Uterus (tissue), 2 donors: ENCODE measurements around the gene ACSM5.

ENCODE experiments used
- POLR2A ChIP-seq, 2 donors: fragments of 450-650 bp; IDR thresholded peaks; one replicate each; pipeline ENCODE4 v1.6.1; 2016; ENCODE audit warnings: antibody characterized with exemption in 2 of 2, mild to moderate bottlenecking in 1 of 2, moderate library complexity in 1 of 2
- TF ChIP-seq, protein P1 (sequence below), 4 experiments: fragments of 200-600 bp in 2 of 4; fragments of 450-650 bp in 2 of 4; sonication (generic) in 2 of 4; IDR thresholded peaks; one replicate each; pipeline ENCODE4 v1.5.1; 2016 to 2019; ENCODE audit warnings: antibody characterized with exemption in 4 of 4, mild to moderate bottlenecking in 2 of 4, moderate library complexity in 1 of 4

DNA sequence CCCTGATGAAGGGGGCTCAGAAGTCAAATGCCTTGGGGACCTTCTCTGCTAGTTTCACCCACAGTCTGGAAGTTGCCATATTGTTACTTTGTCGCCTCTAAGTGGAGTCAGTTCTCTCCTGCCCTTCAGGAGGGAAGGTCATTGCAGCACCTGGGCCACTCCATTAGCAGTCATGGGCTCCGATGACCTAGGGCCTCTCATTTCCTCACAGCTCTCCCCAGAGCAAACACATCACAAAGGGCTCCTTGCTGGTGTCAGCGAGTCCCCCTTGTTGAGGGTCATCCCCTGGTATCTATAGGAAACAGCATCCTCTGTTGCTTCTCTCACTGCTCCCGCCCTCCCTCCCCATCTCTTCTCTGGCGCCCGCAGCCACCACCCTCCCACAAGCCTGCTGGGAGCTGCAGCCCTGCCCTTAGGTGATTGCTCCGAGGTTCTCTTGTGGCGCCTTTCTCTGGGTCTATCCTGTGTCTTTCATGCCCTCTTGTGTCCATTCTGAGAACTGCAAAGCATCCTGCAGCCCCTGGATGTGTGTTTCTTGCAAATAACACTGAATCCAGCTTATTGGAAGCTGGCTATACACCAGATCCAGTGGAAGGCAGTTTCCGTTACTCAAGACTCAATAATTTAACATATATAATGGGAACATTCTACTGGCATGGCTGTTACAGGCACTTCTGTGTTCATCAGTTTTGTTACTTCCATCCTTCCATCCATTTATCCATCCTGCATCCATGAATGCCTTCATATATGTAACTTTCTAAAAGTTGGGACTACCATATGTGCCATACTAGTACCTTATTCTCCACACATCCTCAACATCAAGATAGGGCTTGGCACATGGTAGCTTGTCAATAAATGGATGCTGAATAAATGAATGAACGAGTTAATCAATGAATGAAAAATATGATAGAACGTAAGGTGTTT lies 26.0 kb upstream of the ACSM5 start:
- TF ChIP-seq, protein P1, sequence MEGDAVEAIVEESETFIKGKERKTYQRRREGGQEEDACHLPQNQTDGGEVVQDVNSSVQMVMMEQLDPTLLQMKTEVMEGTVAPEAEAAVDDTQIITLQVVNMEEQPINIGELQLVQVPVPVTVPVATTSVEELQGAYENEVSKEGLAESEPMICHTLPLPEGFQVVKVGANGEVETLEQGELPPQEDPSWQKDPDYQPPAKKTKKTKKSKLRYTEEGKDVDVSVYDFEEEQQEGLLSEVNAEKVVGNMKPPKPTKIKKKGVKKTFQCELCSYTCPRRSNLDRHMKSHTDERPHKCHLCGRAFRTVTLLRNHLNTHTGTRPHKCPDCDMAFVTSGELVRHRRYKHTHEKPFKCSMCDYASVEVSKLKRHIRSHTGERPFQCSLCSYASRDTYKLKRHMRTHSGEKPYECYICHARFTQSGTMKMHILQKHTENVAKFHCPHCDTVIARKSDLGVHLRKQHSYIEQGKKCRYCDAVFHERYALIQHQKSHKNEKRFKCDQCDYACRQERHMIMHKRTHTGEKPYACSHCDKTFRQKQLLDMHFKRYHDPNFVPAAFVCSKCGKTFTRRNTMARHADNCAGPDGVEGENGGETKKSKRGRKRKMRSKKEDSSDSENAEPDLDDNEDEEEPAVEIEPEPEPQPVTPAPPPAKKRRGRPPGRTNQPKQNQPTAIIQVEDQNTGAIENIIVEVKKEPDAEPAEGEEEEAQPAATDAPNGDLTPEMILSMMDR (IDR thresholded peaks at IDR 0.05): peak; percentile 74 to 80 (median 76)
- no peak for TF ChIP-seq POLR2A (IDR thresholded peaks at IDR 0.05)
